HL-60 (cell line): ENCODE results near the gene PRPS1L1.

ENCODE experiments used
- CTCF ChIP-seq: IDR thresholded peaks from one replicate; pipeline ENCODE4 v1.5.1; 2011; ENCODE audit warnings: low read length, control low read depth, inconsistent platforms; ENCODE audit not compliant: insufficient read depth
- GABPA ChIP-seq: IDR thresholded peaks from 2 replicates; pipeline ENCODE4 v1.6.1; 2012; ENCODE audit warnings: low read depth
- POLR2AphosphoS5 ChIP-seq: IDR thresholded peaks from 2 replicates; pipeline ENCODE4 v1.6.1; 2012; ENCODE audit warnings: low read depth
- SPI1 ChIP-seq: IDR thresholded peaks from 2 replicates; pipeline ENCODE4 v1.6.1; 2012; ENCODE audit warnings: low read depth, mild to moderate bottlenecking, borderline replicate concordance
- TF ChIP-seq, protein P1 (sequence below): IDR thresholded peaks from 2 replicates; pipeline ENCODE4 v1.6.1; 2012; ENCODE audit warnings: low read depth; ENCODE audit not compliant: insufficient replicate concordance

GRCh38 chr7:18045171-18045570, 17.5 kb upstream of the PRPS1L1 start:
- TF ChIP-seq CTCF (no peak), POLR2AphosphoS5 (no peak), SPI1 (no peak), GABPA (no peak)
- TF ChIP-seq, protein P1, sequence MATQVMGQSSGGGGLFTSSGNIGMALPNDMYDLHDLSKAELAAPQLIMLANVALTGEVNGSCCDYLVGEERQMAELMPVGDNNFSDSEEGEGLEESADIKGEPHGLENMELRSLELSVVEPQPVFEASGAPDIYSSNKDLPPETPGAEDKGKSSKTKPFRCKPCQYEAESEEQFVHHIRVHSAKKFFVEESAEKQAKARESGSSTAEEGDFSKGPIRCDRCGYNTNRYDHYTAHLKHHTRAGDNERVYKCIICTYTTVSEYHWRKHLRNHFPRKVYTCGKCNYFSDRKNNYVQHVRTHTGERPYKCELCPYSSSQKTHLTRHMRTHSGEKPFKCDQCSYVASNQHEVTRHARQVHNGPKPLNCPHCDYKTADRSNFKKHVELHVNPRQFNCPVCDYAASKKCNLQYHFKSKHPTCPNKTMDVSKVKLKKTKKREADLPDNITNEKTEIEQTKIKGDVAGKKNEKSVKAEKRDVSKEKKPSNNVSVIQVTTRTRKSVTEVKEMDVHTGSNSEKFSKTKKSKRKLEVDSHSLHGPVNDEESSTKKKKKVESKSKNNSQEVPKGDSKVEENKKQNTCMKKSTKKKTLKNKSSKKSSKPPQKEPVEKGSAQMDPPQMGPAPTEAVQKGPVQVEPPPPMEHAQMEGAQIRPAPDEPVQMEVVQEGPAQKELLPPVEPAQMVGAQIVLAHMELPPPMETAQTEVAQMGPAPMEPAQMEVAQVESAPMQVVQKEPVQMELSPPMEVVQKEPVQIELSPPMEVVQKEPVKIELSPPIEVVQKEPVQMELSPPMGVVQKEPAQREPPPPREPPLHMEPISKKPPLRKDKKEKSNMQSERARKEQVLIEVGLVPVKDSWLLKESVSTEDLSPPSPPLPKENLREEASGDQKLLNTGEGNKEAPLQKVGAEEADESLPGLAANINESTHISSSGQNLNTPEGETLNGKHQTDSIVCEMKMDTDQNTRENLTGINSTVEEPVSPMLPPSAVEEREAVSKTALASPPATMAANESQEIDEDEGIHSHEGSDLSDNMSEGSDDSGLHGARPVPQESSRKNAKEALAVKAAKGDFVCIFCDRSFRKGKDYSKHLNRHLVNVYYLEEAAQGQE = no peak
